ENCODE data around the gene HLA-A.

DNA sequence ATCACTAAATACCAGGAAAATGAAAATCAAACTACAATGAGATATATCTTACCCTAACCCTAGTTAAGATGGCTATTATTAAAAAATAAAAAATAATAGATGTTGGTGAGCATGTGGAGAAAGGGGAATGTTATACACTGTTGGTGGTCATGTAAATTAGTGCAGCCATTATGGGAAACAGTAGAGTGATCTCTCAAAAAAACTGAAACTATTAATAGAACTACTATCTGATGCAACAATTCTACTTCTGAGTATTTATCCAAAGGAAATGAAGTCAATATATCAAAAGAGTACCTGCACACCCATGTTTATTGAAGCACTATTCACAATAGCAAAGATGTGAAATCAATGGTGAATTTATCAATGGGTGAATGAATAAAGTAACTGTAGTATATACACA, 48.6 kb downstream of the HLA-A start:
- TF ChIP-seq, protein P1, sequence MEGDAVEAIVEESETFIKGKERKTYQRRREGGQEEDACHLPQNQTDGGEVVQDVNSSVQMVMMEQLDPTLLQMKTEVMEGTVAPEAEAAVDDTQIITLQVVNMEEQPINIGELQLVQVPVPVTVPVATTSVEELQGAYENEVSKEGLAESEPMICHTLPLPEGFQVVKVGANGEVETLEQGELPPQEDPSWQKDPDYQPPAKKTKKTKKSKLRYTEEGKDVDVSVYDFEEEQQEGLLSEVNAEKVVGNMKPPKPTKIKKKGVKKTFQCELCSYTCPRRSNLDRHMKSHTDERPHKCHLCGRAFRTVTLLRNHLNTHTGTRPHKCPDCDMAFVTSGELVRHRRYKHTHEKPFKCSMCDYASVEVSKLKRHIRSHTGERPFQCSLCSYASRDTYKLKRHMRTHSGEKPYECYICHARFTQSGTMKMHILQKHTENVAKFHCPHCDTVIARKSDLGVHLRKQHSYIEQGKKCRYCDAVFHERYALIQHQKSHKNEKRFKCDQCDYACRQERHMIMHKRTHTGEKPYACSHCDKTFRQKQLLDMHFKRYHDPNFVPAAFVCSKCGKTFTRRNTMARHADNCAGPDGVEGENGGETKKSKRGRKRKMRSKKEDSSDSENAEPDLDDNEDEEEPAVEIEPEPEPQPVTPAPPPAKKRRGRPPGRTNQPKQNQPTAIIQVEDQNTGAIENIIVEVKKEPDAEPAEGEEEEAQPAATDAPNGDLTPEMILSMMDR (IDR thresholded peaks at IDR 0.05) = no peak
- TF ChIP-seq EZH2 (IDR thresholded peaks at IDR 0.05) (no peak), EZH2phosphoT487 (IDR thresholded peaks at IDR 0.05) (no peak)
